Liver (tissue), 3 donors: ENCODE results near the gene SF3B3.

Source experiments
- RXRA ChIP-seq, 2 donors: IDR thresholded peaks; 2 replicates each; pipeline ENCODE4 v1.6.1; 2017 to 2018; ENCODE audit warnings: antibody characterized with exemption in 2 of 2, mild to moderate bottlenecking in 1 of 2
- TF ChIP-seq, protein P1 (sequence below): fragments of 150-350 bp; IDR thresholded peaks from 2 replicates; pipeline ENCODE4 v1.5.1; 2017; ENCODE audit warnings: improper control_type of control experiment, low read depth, low read length; ENCODE audit not compliant: missing input control
- donor health status: healthy.
- donor health status: healthy.

DNA sequence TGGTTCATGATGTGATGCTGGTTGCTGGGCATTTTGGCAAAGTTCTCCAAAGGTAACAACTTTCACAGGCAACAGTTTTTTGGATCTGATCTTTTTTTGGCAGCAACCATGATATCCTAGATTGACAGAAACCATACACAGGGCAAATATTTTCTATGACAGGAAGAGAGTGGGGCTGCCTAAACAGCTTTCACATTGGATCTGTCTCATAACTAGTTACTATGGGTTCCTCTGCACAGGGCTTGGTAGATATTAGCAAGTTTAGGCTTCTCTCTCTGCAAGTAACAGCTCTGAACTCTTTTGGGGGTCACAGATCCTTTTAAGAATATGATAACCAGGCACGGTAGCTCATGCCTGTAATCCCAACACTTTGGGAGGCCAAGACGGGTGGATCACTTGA is 28.8 kb upstream of the SF3B3 start:
- TF ChIP-seq, protein P1, sequence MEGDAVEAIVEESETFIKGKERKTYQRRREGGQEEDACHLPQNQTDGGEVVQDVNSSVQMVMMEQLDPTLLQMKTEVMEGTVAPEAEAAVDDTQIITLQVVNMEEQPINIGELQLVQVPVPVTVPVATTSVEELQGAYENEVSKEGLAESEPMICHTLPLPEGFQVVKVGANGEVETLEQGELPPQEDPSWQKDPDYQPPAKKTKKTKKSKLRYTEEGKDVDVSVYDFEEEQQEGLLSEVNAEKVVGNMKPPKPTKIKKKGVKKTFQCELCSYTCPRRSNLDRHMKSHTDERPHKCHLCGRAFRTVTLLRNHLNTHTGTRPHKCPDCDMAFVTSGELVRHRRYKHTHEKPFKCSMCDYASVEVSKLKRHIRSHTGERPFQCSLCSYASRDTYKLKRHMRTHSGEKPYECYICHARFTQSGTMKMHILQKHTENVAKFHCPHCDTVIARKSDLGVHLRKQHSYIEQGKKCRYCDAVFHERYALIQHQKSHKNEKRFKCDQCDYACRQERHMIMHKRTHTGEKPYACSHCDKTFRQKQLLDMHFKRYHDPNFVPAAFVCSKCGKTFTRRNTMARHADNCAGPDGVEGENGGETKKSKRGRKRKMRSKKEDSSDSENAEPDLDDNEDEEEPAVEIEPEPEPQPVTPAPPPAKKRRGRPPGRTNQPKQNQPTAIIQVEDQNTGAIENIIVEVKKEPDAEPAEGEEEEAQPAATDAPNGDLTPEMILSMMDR = no peak
- no peak for TF ChIP-seq RXRA (IDR thresholded peaks at IDR 0.05)
